B cell (primary cell): ENCODE data around the gene SLC25A34.

Source experiments
- EZH2 ChIP-seq: IDR thresholded peaks from 2 replicates; pipeline ENCODE4 v1.6.1; 2012; ENCODE audit warnings: borderline replicate concordance, low read depth, mild to moderate bottlenecking, moderate library complexity, low read length; ENCODE audit not compliant: insufficient read depth, poor library complexity, severe bottlenecking
- TF ChIP-seq, protein P1 (sequence below): fragments of 200-600 bp; IDR thresholded peaks from one replicate; pipeline ENCODE4 v1.8.0; 2022; ENCODE audit warnings: antibody characterized with exemption, mild to moderate bottlenecking

- TF ChIP-seq, protein P1, sequence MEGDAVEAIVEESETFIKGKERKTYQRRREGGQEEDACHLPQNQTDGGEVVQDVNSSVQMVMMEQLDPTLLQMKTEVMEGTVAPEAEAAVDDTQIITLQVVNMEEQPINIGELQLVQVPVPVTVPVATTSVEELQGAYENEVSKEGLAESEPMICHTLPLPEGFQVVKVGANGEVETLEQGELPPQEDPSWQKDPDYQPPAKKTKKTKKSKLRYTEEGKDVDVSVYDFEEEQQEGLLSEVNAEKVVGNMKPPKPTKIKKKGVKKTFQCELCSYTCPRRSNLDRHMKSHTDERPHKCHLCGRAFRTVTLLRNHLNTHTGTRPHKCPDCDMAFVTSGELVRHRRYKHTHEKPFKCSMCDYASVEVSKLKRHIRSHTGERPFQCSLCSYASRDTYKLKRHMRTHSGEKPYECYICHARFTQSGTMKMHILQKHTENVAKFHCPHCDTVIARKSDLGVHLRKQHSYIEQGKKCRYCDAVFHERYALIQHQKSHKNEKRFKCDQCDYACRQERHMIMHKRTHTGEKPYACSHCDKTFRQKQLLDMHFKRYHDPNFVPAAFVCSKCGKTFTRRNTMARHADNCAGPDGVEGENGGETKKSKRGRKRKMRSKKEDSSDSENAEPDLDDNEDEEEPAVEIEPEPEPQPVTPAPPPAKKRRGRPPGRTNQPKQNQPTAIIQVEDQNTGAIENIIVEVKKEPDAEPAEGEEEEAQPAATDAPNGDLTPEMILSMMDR = no peak
- TF ChIP-seq EZH2 = no peak
Observed at GRCh38 chr1:15732686-15733081, 3.4 kb upstream of the SLC25A34 start.
